NCI-H187 treated with DMSO at 0.1 percent for 48 hours (cell line): ENCODE data around the gene L3HYPDH.

Source experiments
- DNase-seq: peaks from one replicate; lab custom pipeline; 2025; lab: John Stamatoyannopoulos, UW

Gene L3HYPDH

GRCh38 chr14:59425322-59425935, 58.8 kb downstream of the L3HYPDH start:
- no peak for DNase-seq

GRCh38 chr14:59424341-59425071, 59.7 kb downstream of the L3HYPDH start:
- DNase-seq: no peak
